CD14-positive monocyte (primary cell): ENCODE measurements around the gene HNRNPAB. TPM values are rescaled to one million over a fixed set of nuclear protein-coding genes. Genes with fewer than 3 reads are reported as not detected.

ENCODE experiments used
- DNase-seq, 3 donors: peaks; one replicate each; pipeline ENCODE4 v3.0.0-alpha.2; 2011 to 2022
- H2AFZ ChIP-seq: 2 replicates; pipeline ENCODE4 v1.6.0; 2012; ENCODE audit warnings: mild to moderate bottlenecking, low read depth, low read length, inconsistent platforms; ENCODE audit not compliant: insufficient read depth, poor library complexity, severe bottlenecking
- H3K27ac ChIP-seq, 2 donors: 1 replicate in 1 of 2; 2 replicates in 1 of 2; pipeline ENCODE4 v1.5.1; 2012 to 2013; ENCODE audit warnings: low read length in 2 of 2, control low read depth in 1 of 2, inconsistent platforms in 1 of 2, low read depth in 1 of 2, mild to moderate bottlenecking in 1 of 2
- H3K27me3 ChIP-seq, 2 donors: one replicate each; pipeline versions ENCODE4 v1.6.0 to v1.6.1; 2011 to 2013; ENCODE audit warnings: low read length in 2 of 2; ENCODE audit not compliant: control insufficient read depth in 2 of 2, insufficient read depth in 2 of 2
- H3K36me3 ChIP-seq, 2 donors: replicated peaks in 1 of 2; 1 replicate in 1 of 2; 2 replicates in 1 of 2; pipeline versions ENCODE4 v1.5.1 to v1.6.1; 2012 to 2013; ENCODE audit warnings: low read length in 2 of 2, control low read depth in 1 of 2, inconsistent platforms in 1 of 2, mild to moderate bottlenecking in 1 of 2; ENCODE audit not compliant: insufficient read depth in 2 of 2, control insufficient read depth in 1 of 2
- H3K4me1 ChIP-seq, 2 donors: 1 replicate in 1 of 2; 2 replicates in 1 of 2; pipeline versions ENCODE4 v1.5.1 to v1.6.1; 2012 to 2013; ENCODE audit warnings: low read length in 2 of 2, control low read depth in 1 of 2, inconsistent platforms in 1 of 2, mild to moderate bottlenecking in 1 of 2, moderate library complexity in 1 of 2; ENCODE audit not compliant: insufficient read depth in 2 of 2, control insufficient read depth in 1 of 2
- H3K4me2 ChIP-seq: replicated peaks from 2 replicates; pipeline ENCODE3; 2012; ENCODE audit warnings: low read length, moderate library complexity, mild to moderate bottlenecking; ENCODE audit not compliant: poor library complexity, severe bottlenecking; ENCODE audit errors: extremely low read depth
- H3K4me3 ChIP-seq, 3 experiments: fragments of 200-600 bp in 1 of 3; sonication (generic) in 1 of 3; replicated peaks in 1 of 3; 1 replicate in 2 of 3; 2 replicates in 1 of 3; pipeline ENCODE4 v1.5.1; 2011 to 2013; ENCODE audit warnings: low read length in 3 of 3, mild to moderate bottlenecking in 3 of 3, control low read depth in 2 of 3, low read depth in 2 of 3, inconsistent platforms in 1 of 3, moderate library complexity in 1 of 3
- H3K79me2 ChIP-seq: 2 replicates; pipeline ENCODE4 v1.6.0; 2012; ENCODE audit warnings: mild to moderate bottlenecking, control low read depth, inconsistent platforms, low read length, moderate library complexity; ENCODE audit not compliant: insufficient read depth
- H3K9ac ChIP-seq: 2 replicates; pipeline ENCODE4 v1.6.0; 2017; ENCODE audit warnings: low read length, mild to moderate bottlenecking; ENCODE audit not compliant: insufficient read depth, poor library complexity, severe bottlenecking
- H3K9me3 ChIP-seq, 2 donors: replicated peaks in 1 of 2; 1 replicate in 1 of 2; 2 replicates in 1 of 2; pipeline versions ENCODE4 v1.5.1 to v1.6.1; 2012 to 2013; ENCODE audit warnings: low read length in 2 of 2, control low read depth in 1 of 2; ENCODE audit not compliant: control insufficient read depth in 1 of 2, insufficient read depth in 1 of 2
- H4K20me1 ChIP-seq: 2 replicates; pipeline ENCODE4 v1.6.0; 2012; ENCODE audit warnings: mild to moderate bottlenecking, low read length, control low read depth, moderate library complexity; ENCODE audit not compliant: insufficient read depth
- H3K27ac Mint-ChIP-seq, 7 donors: one replicate each; pipeline ENCODE4 v1.8.0; 2020; ENCODE audit warnings: mild to moderate bottlenecking in 7 of 7, mixed read lengths in 7 of 7, moderate library complexity in 6 of 7, inconsistent platforms in 2 of 7
- H3K27me3 Mint-ChIP-seq, 3 donors: one replicate each; pipeline ENCODE4 v1.8.0; 2021 to 2022; ENCODE audit warnings: low read depth in 3 of 3, mild to moderate bottlenecking in 3 of 3, mixed read lengths in 3 of 3, moderate library complexity in 3 of 3, inconsistent platforms in 1 of 3
- H3K36me3 Mint-ChIP-seq, 2 donors: one replicate each; pipeline ENCODE4 v1.8.0; 2020; ENCODE audit warnings: mixed read lengths in 2 of 2, inconsistent platforms in 1 of 2, mild to moderate bottlenecking in 1 of 2
- H3K4me1 Mint-ChIP-seq: one replicate; pipeline ENCODE4 v1.8.0; 2020; ENCODE audit warnings: mild to moderate bottlenecking, mixed read lengths
- H3K4me3 Mint-ChIP-seq, 2 donors: one replicate each; pipeline ENCODE4 v1.8.0; 2020; ENCODE audit warnings: mild to moderate bottlenecking in 2 of 2, mixed read lengths in 2 of 2, moderate library complexity in 1 of 2
- H3K9me3 Mint-ChIP-seq, 7 donors: one replicate each; pipeline ENCODE4 v1.8.0; 2020 to 2022; ENCODE audit warnings: mixed read lengths in 7 of 7, mild to moderate bottlenecking in 6 of 7, moderate library complexity in 6 of 7, inconsistent platforms in 2 of 7
- WGBS: methylation state at CpG from one replicate; pipeline ENCODE4 v1.1.5; 2013; ENCODE audit warnings: missing lambda C conversion rate; ENCODE audit not compliant: insufficient coverage; 5-methylcytosine and 5-hydroxymethylcytosine counted together
- intact Hi-C, 2 donors: fragments of 100-400 bp; cut with micrococcal nuclease; formaldehyde crosslinking; loops; one replicate each; pipeline versions ENCODE4 v1.15.0 to v1.15.1; 2023
- polyA minus RNA-seq: library from RNA; depleted of rRNA, polyadenylated mRNA; stranded (reverse); fragments of >200 nt; gene quantifications from 2 replicates; pipeline ENCODE4 v1.2.3, GENCODE V29; 2012
- polyA plus RNA-seq, 3 donors: library from polyadenylated mRNA; depleted of rRNA in 1 of 3; unstranded in 2 of 3; stranded (reverse) in 1 of 3; fragments of 300-500 nt in 2 of 3; fragments of >200 nt in 1 of 3; fragmentation: Illumina TruSeq in 2 of 3; gene quantifications; 1 replicate in 2 of 3; 2 replicates in 1 of 3; pipeline ENCODE4 v1.2.3, GENCODE V29; 2012 to 2021
- total RNA-seq, 12 experiments: library from RNA in 1 of 12; stranded (reverse) in 1 of 12; fragments of 120-200 nt in 1 of 12; gene quantifications; one replicate each; pipeline ENCODE4 v1.2.4 and lab custom pipeline; 2013 to 2026; ENCODE audit warnings: mixed read lengths in 6 of 12, inconsistent platforms in 1 of 12
- TF ChIP-seq, protein P1 (sequence below): fragments of 200-600 bp; IDR thresholded peaks from one replicate; pipeline ENCODE4 v1.8.0; 2022; ENCODE audit warnings: antibody characterized with exemption, mild to moderate bottlenecking

The HNRNPAB gene
- total RNA-seq (2013), result 34.6 TPM
- polyA plus RNA-seq, result 10 to 100 TPM; 44.8 to 59.4 (median 54.2) TPM
- 20.2 and 32.9 TPM in 2 replicates for polyA minus RNA-seq
- 34.2 to 110 (median 62.2) reads per million in 11 experiments for total RNA-seq (lab: John Stamatoyannopoulos, UW)

DNA sequence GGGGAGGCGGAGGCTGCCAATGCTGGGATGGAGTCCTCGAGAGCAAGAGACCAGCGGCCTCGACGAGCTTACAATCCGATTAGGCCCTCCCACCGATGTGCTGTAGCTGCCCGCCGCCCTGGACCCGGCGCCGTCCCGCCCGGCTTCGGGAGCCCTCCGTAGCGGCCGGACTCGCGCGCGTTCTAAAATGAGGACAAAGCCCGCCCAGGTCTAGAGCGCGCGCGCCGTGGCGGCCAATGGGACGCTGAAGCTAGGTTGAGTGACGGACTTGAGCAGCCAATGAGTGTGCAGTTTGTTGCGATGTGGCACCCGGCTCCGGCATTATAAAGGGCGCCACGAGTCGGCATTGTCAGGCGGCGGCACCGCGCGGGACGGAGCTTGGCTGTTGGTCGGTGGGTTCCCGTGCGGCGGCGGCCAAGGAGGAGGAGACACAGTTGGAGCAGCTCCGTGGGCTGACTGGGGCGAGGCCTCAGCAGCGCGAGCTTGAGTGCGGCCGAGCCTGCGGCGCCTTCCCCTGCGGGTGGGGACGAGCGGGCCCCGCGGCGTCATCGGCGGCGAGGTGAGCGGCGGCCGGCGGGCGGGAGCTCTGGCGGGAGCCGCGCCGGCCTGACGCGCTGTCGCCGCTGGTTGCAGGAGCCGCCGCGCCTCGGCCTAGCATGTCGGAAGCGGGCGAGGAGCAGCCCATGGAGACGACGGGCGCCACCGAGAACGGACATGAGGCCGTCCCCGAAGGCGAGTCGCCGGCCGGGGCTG lies at the start of gene HNRNPAB:
Gene HNRNPAB, plus strand, starts transcription at position 352 of the 753 bp plus-strand sequence. Its CDS starts 305 bp downstream, at position 657.
- no peaks in the 10 kb centered on the region for H3K27me3 ChIP-seq
- H3K27ac ChIP-seq, result peak within 1 kb of the TSS; percentile 42 to 71
- H3K79me2 ChIP-seq, result peaks cover 59% of the 10 kb centered on the region
- intact Hi-C loops, result no loop called here
- TF ChIP-seq, protein P1, sequence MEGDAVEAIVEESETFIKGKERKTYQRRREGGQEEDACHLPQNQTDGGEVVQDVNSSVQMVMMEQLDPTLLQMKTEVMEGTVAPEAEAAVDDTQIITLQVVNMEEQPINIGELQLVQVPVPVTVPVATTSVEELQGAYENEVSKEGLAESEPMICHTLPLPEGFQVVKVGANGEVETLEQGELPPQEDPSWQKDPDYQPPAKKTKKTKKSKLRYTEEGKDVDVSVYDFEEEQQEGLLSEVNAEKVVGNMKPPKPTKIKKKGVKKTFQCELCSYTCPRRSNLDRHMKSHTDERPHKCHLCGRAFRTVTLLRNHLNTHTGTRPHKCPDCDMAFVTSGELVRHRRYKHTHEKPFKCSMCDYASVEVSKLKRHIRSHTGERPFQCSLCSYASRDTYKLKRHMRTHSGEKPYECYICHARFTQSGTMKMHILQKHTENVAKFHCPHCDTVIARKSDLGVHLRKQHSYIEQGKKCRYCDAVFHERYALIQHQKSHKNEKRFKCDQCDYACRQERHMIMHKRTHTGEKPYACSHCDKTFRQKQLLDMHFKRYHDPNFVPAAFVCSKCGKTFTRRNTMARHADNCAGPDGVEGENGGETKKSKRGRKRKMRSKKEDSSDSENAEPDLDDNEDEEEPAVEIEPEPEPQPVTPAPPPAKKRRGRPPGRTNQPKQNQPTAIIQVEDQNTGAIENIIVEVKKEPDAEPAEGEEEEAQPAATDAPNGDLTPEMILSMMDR, result no peak
- H3K4me3 ChIP-seq, result peak within 1 kb of the TSS; percentile 77 to 81 (median 80)
- WGBS, result under 1% methylated on average over 96 of the region's 96 CpGs
- DNase-seq, result peak; percentile 95 to 97 (median 95)
- Mint-ChIP-seq H3K27ac (peak within 1 kb of the TSS; percentile 83 to 93 (median 90)), H3K4me3 (peak within 1 kb of the TSS; percentile 88 to 89), H3K9me3 (no peaks in the 10 kb centered on the region), H3K36me3 (peaks cover 32 to 33% of the 10 kb centered on the region in 2 donors), H3K27me3 (no peaks in the 10 kb centered on the region), H3K4me1 (peaks cover 49% of the 10 kb centered on the region)
- H3K36me3 ChIP-seq, result peaks cover 27 to 33% of the 10 kb centered on the region in 2 donors
- H2AFZ ChIP-seq, result peak within 1 kb of the TSS; percentile 73
- H3K9ac ChIP-seq, result peak within 1 kb of the TSS; percentile 88
- peaks cover 28 to 47% of the 10 kb centered on the region in 2 donors for H3K4me1 ChIP-seq
- no peaks in the 10 kb centered on the region for H3K9me3 ChIP-seq
- H3K4me2 ChIP-seq, result peak within 1 kb of the TSS; percentile 82
- peaks cover 42% of the 10 kb centered on the region for H4K20me1 ChIP-seq

DNA sequence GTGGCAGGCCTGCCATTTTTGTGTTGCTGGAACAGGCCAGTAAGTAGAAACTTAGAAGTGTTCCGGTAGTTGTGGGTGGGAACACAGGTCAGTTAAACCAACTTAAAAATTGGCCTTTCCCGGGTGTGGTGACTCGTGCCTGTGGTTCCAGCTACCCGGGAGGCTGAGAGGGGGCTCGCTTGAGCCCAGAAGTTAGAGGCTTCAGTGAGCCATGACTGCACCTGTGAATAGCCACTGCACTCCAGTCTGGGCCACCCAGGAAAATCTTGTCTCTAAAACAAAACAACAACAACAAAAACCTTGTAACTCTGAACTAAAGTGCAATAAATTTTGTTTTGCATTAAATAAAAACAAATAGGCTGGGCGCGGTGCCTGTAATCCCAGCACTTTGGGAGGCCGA lies 49.3 kb upstream of the HNRNPAB start:
- H3K4me2 ChIP-seq, result no peak overlapping the region
- no peak overlapping the region for H3K27ac ChIP-seq
- no peak overlapping the region for H2AFZ ChIP-seq
- Mint-ChIP-seq H3K27me3 (no peaks in the 10 kb centered on the region), H3K9me3 (peaks cover 0 to 3% (median 0%) of the 10 kb centered on the region in 7 donors), H3K27ac (no peak overlapping the region), H3K4me3 (no peak overlapping the region), H3K4me1 (peaks cover 17% of the 10 kb centered on the region), H3K36me3 (peaks cover 11 to 16% of the 10 kb centered on the region in 2 donors)
- peaks cover 10 to 12% of the 10 kb centered on the region in 2 donors for H3K36me3 ChIP-seq
- H3K4me3 ChIP-seq, result no peak overlapping the region
- no peak overlapping the region for H3K9ac ChIP-seq
- TF ChIP-seq, protein P1, result no peak
- 80% methylated on average over 5 of the region's 8 CpGs for WGBS
- intact Hi-C loops, result loop anchor here in 1 of 2 donors (2.0 kb wide), 1 partner anchor 24 kb away; the partner anchor contains the start of gene RMND5B
- H3K27me3 ChIP-seq, result no peaks in the 10 kb centered on the region
- peaks cover 9 to 17% of the 10 kb centered on the region in 2 donors for H3K4me1 ChIP-seq
- H3K79me2 ChIP-seq, result peaks cover 10% of the 10 kb centered on the region
- DNase-seq, result no peak
- no peaks in the 10 kb centered on the region for H3K9me3 ChIP-seq
- H4K20me1 ChIP-seq, result no peaks in the 10 kb centered on the region
